ENCODE results near the gene DOC2B.
"Not testable (repeated sequence)": the region's sequence is repeated elsewhere in the genome, so short reads cannot be mapped to it uniquely, and the experiment has no call there.

DOC2B gene

DNA sequence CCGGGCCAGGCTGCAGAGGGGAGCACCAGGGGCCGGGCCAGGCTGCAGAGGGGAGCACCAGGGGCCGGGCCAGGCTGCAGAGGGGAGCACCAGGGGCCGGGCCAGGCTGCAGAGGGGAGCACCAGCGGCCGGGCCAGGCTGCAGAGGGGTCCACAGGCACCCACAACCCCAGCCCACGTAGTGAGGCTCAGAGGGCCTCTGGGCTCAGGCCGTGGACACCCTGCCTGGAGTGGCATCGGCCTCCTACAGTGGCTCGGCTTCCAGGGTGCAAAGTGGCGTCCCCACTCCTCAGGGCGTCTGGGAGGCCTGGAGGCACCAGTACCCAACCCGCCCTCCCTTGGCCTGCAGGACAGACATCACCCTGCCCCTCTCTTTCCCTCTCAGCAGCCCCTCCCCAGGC lies 9.6 kb downstream of the DOC2B start:
- TF ChIP-seq, protein P1, sequence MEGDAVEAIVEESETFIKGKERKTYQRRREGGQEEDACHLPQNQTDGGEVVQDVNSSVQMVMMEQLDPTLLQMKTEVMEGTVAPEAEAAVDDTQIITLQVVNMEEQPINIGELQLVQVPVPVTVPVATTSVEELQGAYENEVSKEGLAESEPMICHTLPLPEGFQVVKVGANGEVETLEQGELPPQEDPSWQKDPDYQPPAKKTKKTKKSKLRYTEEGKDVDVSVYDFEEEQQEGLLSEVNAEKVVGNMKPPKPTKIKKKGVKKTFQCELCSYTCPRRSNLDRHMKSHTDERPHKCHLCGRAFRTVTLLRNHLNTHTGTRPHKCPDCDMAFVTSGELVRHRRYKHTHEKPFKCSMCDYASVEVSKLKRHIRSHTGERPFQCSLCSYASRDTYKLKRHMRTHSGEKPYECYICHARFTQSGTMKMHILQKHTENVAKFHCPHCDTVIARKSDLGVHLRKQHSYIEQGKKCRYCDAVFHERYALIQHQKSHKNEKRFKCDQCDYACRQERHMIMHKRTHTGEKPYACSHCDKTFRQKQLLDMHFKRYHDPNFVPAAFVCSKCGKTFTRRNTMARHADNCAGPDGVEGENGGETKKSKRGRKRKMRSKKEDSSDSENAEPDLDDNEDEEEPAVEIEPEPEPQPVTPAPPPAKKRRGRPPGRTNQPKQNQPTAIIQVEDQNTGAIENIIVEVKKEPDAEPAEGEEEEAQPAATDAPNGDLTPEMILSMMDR (IDR thresholded peaks at IDR 0.05; ENCODE audit: borderline replicate concordance, control extremely low read depth, extremely low read depth, insufficient read depth, missing control alignments): no peak
- no peak for DNase-seq (ENCODE audit: low spot score)

DNA sequence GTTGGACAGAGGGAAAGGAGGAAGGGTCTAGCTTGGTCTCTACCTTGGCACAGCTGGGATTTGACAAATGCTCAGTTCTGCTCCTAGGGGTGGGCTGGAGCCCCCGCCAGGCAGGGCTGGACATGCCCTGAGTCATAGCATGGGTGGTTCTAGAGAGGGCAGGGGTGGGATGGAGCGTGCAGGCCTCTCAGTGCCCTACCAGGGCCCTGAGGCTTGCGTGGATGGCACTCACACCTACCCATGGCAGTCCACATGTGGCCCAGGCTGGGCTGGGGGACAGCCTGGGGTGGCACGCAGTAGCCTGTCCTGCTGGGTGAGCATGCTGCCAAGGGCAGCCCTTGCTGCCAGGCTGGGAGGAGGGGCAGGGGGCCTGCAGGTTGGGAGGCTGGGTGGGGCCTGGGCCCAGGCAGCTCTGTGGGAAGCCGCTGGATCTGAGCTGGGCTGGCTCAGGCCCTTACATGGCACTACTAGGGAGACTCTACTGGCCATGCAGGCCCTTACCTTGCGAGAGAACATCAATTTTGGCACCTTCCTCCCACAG lies 11.2 kb downstream of the DOC2B start:
- in situ Hi-C loops (cut with MboI; ENCODE audit: low sequenced_read_pairs, unreplicated experiment): no loop called here
- TF ChIP-seq, protein P1 (IDR thresholded peaks at IDR 0.05; ENCODE audit: borderline replicate concordance, control extremely low read depth, extremely low read depth, insufficient read depth, missing control alignments): no peak
- no peak for DNase-seq (ENCODE audit: low spot score)

More for the DNA sequence above, 9.6 kb downstream of the DOC2B start:
- in situ Hi-C loops (cut with MboI; ENCODE audit: low sequenced_read_pairs, unreplicated experiment): no loop called here

- DNase-seq (ENCODE audit: low spot score); in situ Hi-C loops (cut with MboI; ENCODE audit: low sequenced_read_pairs, unreplicated experiment): not testable (repeated sequence)
These were observed 12.8 kb downstream of the DOC2B start for GRCh38 chr17:168614-169013.

GRCh38 chr17:165939-166338 lies 15.5 kb downstream of the DOC2B start:
- in situ Hi-C loops (cut with MboI; ENCODE audit: low sequenced_read_pairs, unreplicated experiment): no loop called here
- TF ChIP-seq, protein P1 (IDR thresholded peaks at IDR 0.05; ENCODE audit: borderline replicate concordance, control extremely low read depth, extremely low read depth, insufficient read depth, missing control alignments): no peak
- DNase-seq (ENCODE audit: low spot score): no peak

DNA sequence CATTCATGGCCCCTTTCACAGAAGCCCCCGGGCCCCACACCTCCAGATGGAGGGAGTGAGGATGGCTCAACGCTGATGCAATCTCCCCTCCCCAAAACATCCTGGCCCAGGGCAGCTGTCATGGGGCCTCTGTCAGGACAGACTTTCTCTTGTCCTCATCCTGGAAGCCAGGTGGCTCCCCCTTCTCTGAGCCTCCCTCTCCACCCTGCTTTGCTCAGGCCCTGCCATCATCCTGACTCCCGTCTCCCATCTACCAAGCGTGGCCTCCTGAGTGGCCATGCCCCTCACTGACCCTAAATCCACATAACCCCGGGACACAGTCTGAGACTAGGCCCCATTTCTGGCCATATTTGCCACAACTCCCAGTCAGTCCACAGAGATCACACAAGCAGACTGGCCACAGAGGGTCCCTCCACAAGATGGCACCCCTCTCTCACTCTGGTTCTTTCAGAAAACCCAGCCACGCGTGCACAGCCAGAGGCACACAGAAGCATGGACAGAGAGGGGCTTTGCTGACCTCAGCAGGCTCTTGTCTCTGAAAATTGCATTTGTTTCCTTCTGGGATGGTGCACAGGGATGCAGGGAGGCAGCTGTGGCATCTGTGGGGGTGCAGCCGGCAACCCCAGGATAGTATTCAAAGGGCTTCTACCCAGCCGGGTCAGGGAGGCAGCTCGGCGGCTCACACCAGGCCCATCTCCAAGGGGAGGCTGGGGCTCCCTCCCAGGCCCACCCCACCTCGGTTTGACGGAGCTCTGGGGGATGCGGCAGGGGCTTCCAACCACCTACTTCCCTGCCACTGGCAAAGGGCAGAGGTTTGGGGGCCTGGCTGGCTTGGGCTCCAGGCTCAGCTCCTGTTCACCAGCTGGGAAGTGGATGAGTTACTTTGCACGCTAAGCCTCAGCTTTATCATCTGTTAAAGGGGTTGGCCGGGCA lies 16.9 kb downstream of the DOC2B start:
- TF ChIP-seq, protein P1 (IDR thresholded peaks at IDR 0.05; ENCODE audit: borderline replicate concordance, control extremely low read depth, extremely low read depth, insufficient read depth, missing control alignments): no peak
- in situ Hi-C loops (cut with MboI; ENCODE audit: low sequenced_read_pairs, unreplicated experiment): no loop called here
- peak; percentile 69 for DNase-seq (ENCODE audit: low spot score)

- in situ Hi-C loops (cut with MboI; ENCODE audit: low sequenced_read_pairs, unreplicated experiment): no loop called here
- TF ChIP-seq, protein P1 (IDR thresholded peaks at IDR 0.05; ENCODE audit: borderline replicate concordance, control extremely low read depth, extremely low read depth, insufficient read depth, missing control alignments): no peak
- no peak for DNase-seq (ENCODE audit: low spot score)
These were observed 17.8 kb downstream of the DOC2B start for GRCh38 chr17:163514-164098.

DNA sequence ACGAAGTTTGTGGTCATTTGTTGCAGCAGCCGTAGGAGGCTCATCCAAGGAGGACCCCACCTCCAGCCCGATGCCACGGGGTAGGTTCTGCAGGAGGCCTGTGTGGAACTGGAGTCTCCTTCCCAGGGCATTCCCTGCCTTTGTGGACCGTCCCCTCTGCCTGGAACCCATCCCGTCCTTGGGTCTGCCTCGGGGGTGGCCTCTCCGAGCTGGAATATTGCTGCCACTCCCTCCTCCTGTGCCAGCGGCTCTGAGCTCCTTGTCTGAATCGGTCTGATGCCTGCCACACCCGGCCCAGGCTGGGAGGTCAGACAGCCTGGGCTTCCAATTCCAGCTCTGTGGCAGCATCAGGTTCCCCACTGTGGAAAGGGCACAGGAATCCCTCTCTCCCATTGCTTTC lies 18.8 kb downstream of the DOC2B start:
- in situ Hi-C loops (cut with MboI; ENCODE audit: low sequenced_read_pairs, unreplicated experiment): no loop called here
- TF ChIP-seq, protein P1 (IDR thresholded peaks at IDR 0.05; ENCODE audit: borderline replicate concordance, control extremely low read depth, extremely low read depth, insufficient read depth, missing control alignments): no peak
- DNase-seq (ENCODE audit: low spot score): no peak
